Heart left ventricle (tissue), 13 donors: ENCODE data around the gene DAB2.

Experiments
- CTCF ChIP-seq, 12 donors: fragments of 200-600 bp; sonication (generic) in 4 of 12; IDR thresholded peaks; one replicate each; pipeline versions ENCODE4 v1.5.0 to v1.8.0; 2018 to 2022; ENCODE audit warnings: antibody characterized with exemption in 12 of 12, mild to moderate bottlenecking in 5 of 12
- POLR2A ChIP-seq, 2 donors: fragments of 450-650 bp; IDR thresholded peaks; one replicate each; pipeline ENCODE4 v1.6.1; 2017; ENCODE audit warnings: antibody characterized with exemption in 2 of 2, mild to moderate bottlenecking in 2 of 2, moderate library complexity in 2 of 2
- donor health status: ischemic (EF 13 %, LVEDD 7.1; RV severe dilation, severe dysfunction).
- donor health status: DM: no; HTN: yes; CAD: no.
- donor health status: DM: no; HTN: no; CAD: no.
- donor health status: ischemic (EF 25% LVEDD 6.9; RV normal size, moderate dysfunction).
- donor health status: ischemic (EF 25% LVEDD 5.7; RV mildly dilated, moderate dysfunction).
- donor health status: ischemic (EF 35%, LVEDD 5.7; RV mildly dilated, moderate dysfunction).
- donor health status: nonischemic (EF 11% LVEDD 7.7; RV severe dilation, severe dysfunction).
- donor health status: DM: yes; HTN: yes; CAD: no.
- donor health status: PGD.
- donor health status: ischemic (EF 29% LVEDD 5.4; RV normal size, mild dysfunction).
- donor health status: nonischemic (EF 23%, LVEDD 6.1; RV moderate dilation, normal function).

GRCh38 chr5:39368116-39368515, 56.7 kb downstream of the DAB2 start:
- no peak for TF ChIP-seq CTCF (IDR thresholded peaks at IDR 0.05)
- TF ChIP-seq POLR2A (IDR thresholded peaks at IDR 0.05) = no peak
